MG63 (cell line): ENCODE data around the gene LTBP1. TPM values are rescaled to one million over a fixed set of nuclear protein-coding genes. Genes with fewer than 3 reads are reported as not detected.
"Not testable (repeated sequence)": the region's sequence is repeated elsewhere in the genome, so short reads cannot be mapped to it uniquely, and the experiment has no call there.

Experiments used
- DNase-seq: peaks from one replicate; pipeline ENCODE4 v3.0.0-alpha.2; 2020
- H3K27me3 ChIP-seq: fragments of 250-450 bp; sonication (Bioruptor Pico); 2 replicates; pipeline ENCODE4 v1.5.1; 2020; ENCODE audit warnings: mild to moderate bottlenecking, moderate library complexity
- H3K36me3 ChIP-seq: fragments of 250-450 bp; sonication (Bioruptor Pico); 2 replicates; pipeline ENCODE4 v1.5.1; 2020; ENCODE audit warnings: mild to moderate bottlenecking, moderate library complexity
- H3K4me3 ChIP-seq: fragments of 250-450 bp; sonication (Bioruptor Pico); 2 replicates; pipeline ENCODE4 v1.5.1; 2020; ENCODE audit warnings: mild to moderate bottlenecking, moderate library complexity
- H3K9me3 ChIP-seq: fragments of 250-450 bp; sonication (Bioruptor Pico); 2 replicates; pipeline ENCODE4 v1.5.1; 2020; ENCODE audit warnings: mild to moderate bottlenecking, moderate library complexity
- total RNA-seq: library from RNA; depleted of rRNA; stranded (reverse); fragments of >200 nt; shearing (Covaris generic); gene quantifications from 2 replicates; pipeline ENCODE4 v1.2.3, GENCODE V29; 2014; ENCODE audit warnings: low replicate concordance

LTBP1 gene
- total RNA-seq, 1 experiment from 2014 or later = 95.7 TPM

DNA sequence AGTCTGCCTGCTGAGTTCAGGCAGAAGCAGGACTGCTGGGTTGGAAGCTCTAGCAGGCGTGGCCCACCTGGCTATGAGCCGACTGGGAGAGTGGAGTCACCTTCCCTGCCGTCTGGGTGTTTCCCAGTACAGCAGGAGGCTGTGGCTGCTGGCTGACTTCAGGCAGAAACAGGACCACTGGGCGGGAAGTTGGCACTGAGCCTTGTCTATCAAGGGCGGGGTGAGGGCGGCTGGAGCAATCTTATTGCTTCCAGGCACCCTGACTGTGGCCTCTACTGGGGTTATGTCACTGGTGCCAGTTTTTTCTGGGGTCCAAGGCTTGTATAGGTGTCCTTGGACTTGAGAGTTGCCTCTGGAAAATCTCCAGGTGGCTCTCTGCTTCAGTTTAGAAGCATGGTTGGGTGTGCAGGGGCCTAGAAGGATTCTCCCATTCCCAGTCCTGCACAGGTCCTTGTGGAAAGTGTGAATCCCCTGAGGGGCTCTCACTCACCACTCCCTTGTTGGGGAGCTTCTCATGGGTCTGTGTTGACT is 30.5 kb downstream of the LTBP1 start:
- Histone ChIP-seq H3K27me3 (no peaks in the 10 kb centered on the region), H3K9me3 (peaks cover 8% of the 10 kb centered on the region; the same call in 1 of the 2 replicates), H3K36me3 (no peaks in the 10 kb centered on the region), H3K4me3 (no peak overlapping the region)
- peak; percentile 65 for DNase-seq

DNA sequence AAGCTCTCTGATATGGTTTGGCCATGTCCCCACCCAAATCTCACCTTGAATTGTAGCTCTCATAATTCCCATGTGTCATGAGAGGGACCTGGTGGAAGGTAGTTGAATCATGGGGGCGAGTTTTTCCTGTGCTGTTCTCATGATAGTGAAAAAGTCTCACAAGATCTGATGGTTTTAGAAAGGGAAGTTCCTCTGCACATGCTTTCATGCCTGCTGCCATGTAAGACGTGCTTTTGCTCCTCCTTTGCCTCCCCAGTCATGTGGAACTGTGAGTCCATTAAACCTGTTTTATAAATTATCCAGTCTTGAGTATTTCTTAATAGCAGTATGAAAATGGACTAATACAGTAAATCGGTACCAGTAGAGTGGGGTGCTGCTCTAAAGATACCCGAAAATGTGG is 34.9 kb downstream of the LTBP1 start:
- H3K27me3 ChIP-seq = no peaks in the 10 kb centered on the region
- H3K4me3 ChIP-seq = no peak overlapping the region
- no peak for DNase-seq
- H3K36me3 ChIP-seq = no peaks in the 10 kb centered on the region
- no peaks in the 10 kb centered on the region for H3K9me3 ChIP-seq

DNA sequence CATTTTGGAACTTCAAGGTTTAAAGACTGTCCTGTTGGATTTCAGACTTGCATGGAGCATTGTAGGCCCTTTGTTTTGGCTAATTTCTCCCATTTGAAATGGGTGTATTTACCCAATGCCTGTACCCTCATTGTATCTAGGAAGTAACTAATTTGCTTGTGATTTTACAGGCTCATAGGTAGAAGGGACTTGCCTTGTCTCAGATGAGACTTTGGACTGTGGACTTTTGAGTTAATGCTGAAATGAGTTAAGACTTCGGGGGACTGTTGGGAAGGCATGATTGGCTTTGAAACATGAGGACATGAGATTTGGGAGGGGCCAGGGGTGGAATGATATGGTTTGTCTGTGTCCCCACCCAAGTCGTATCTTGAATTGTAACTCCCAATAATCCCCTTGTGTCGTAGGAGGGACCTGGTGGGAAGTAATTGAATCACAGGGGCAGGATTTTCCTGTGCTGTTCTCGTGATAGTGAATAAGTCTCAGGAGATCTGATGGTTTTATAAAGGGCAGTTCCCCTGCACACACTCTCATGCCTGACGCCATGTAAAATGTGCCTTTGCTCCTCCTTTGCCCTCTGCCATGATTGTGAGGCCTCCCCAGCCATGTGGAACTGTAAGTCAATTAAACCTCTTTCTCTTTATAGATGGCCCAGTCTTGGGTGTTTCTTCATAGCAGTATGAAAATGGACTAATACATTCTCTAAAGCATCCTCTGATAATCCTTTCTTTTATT is 36.6 kb downstream of the LTBP1 start:
- not testable (repeated sequence) for H3K9me3 ChIP-seq, DNase-seq, H3K4me3 ChIP-seq, H3K36me3 ChIP-seq, H3K27me3 ChIP-seq

DNA sequence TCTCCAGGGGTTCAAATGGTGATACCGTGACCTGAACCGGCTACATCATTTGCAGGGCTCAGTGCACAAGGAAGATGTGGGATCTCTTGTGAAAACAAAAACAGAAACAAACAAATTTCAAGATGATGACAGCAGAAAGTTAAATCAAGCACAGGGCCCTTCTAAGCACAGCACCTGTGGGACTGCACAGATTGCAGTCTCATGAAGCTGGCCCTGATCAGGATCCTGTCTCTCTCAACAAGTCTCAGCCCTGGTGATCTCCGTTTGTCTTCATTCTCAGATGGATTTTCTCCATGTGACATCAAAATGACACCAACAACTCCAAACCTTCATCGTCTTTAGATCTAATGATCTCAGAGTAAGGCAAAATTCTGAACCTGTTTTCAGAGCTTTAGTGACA is 39.7 kb downstream of the LTBP1 start:
- Histone ChIP-seq H3K4me3 (no peak overlapping the region), H3K9me3 (no peaks in the 10 kb centered on the region), H3K36me3 (no peaks in the 10 kb centered on the region; the same call in 1 of the 2 replicates), H3K27me3 (no peaks in the 10 kb centered on the region)
- no peak for DNase-seq

DNA sequence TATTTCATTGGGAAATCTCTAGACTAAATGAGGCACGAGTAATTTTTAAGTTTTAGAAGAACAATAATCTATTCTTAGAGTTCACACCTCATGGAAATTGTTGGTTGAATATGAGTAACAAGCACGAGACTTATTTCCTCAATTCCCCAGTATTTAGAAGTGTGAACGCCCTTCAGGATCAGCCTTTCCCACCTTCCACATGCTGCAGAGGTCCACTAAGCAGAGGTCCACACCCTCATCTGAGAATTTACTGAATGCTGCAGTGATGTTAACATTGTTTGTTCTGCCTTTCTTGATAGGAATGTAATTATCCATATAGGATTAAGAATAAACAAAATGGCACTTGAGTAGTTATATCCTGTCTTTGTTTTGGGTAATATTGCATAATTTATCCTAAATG is 41.8 kb downstream of the LTBP1 start:
- no peak overlapping the region for H3K4me3 ChIP-seq
- H3K27me3 ChIP-seq = no peaks in the 10 kb centered on the region
- DNase-seq = no peak
- H3K9me3 ChIP-seq = no peaks in the 10 kb centered on the region
- no peaks in the 10 kb centered on the region; the same call in 1 of the 2 replicates for H3K36me3 ChIP-seq

DNA sequence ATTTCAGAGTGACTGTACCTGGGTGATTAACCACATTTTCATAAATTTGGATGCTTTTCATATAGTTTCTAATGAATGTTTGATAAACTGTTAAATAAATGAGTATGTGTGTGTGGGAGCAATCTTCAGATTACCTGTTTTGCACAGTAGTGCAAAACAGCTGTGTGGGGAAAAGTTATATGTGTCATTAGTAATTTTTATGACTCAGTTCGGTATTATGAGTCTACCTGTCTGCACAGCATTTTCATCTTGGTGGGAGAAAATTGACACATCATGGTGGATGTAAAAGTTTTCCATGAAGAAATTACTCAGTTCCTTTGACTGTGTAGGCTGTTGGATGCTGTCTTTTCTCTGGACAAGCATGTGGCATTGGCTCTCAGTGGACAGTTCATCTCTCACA is 43.8 kb downstream of the LTBP1 start:
- no peaks in the 10 kb centered on the region for H3K9me3 ChIP-seq
- H3K36me3 ChIP-seq = no peaks in the 10 kb centered on the region; the same call in 1 of the 2 replicates
- DNase-seq = no peak

DNA sequence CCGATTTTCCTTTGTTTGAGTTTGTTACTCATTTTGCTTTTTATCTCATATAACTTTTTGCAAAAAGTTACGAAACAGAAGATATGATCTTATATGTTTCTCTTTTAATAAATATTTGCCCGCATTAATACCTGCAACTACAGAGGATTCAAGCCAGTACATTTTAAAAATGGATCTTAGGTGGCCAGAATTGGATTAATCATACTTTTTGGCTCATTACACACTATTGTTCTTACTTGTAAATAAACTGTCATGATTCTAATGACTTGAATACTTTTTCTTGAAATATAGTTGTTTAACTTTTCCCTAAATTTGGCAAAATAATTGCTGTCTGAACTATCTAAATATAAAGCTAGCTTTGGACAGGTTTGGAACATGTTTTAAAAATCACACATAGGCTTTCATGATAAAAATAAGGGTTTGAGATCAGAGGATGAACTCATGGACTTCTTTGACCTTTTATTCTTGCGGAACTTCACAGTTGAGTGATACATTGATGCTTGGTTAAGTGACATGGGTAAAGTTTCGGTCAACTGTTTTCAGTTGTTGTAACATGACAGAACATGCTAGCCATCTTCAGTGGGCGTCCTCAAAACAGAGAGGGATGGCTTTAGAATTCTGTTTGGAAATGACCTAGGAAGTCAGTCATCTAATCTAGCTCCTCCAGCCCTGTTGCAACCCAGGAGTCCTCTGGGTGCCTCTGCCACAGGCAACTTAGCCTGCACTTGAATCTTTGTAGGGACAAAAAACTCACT is 44.5 kb downstream of the LTBP1 start:
- no peaks in the 10 kb centered on the region for H3K9me3 ChIP-seq
- no peaks in the 10 kb centered on the region for H3K27me3 ChIP-seq
- no peak overlapping the region for H3K4me3 ChIP-seq
- DNase-seq = no peak
- H3K36me3 ChIP-seq = no peaks in the 10 kb centered on the region; the same call in 1 of the 2 replicates

More for the DNA sequence above, 43.8 kb downstream of the LTBP1 start:
- no peaks in the 10 kb centered on the region for H3K27me3 ChIP-seq
- H3K4me3 ChIP-seq = no peak overlapping the region

DNA sequence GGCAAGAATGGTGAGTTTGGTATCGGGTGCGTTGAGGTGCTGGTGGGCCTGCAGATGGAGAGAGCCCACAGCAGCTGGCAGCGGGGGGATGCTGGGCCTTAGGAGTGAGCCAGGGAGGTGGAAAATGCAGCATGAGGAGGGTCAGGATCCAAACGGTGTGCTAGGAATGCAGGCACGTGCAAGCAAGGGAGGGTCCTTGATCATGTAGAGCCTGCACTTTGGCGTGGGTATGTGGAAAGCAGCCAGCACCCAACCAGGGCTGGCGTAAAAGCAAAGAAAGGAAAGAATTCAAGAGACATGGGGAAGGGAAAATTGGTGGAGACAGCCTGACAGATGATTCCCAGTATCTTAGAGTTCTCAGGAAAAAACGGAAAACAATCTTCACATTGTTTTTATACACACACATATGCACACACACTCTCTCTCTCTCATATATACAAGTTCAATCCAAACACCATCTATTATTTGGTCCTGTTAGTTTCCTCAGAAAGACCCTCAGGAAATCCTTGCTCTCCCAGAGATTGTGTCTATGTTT is 46.3 kb downstream of the LTBP1 start:
- Histone ChIP-seq H3K36me3 (no peaks in the 10 kb centered on the region; the same call in 1 of the 2 replicates), H3K9me3 (no peaks in the 10 kb centered on the region), H3K27me3 (no peaks in the 10 kb centered on the region), H3K4me3 (no peak overlapping the region)
- no peak for DNase-seq

DNA sequence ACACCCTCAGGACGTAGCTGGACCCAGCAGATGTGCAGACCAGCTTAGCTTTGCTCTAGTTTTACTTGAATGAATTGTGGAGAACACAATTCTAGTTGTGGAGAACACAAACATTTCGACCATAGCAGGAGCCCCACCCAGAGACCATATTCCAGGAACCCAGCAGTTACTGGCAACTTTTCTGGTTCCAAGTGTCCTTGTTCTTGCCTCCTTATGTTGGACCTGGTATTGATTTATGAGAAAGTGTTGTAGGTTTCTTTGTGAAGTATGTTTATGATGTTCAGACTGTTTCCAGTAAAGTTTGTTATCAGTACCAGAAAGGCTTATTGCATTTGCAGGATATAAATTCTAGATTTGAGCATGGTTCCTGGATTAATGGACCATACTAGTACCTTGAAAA is 51.0 kb downstream of the LTBP1 start:
- no peaks in the 10 kb centered on the region for H3K27me3 ChIP-seq

DNA sequence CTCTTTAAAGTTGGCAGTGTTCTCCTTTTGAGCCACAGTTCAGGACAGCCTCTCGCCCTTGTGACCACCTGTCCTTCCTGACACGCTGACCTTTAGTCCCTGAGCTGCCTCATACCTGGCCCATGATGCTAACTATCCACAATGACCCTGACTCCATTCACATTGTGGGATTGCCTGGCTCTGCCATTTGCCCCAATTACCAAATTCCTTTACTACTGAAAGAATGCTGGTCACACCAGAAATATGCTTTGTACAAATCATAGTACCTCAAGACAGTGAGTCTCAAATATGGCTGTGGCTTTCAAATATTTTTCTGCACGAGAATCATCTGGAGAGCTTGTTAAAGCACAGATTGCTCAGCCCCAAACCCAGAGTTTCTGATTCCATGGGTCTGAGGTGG is 54.2 kb downstream of the LTBP1 start:
- H3K4me3 ChIP-seq = no peak overlapping the region
- H3K9me3 ChIP-seq = no peaks in the 10 kb centered on the region
- H3K36me3 ChIP-seq = no peaks in the 10 kb centered on the region
- DNase-seq = no peak
- no peaks in the 10 kb centered on the region for H3K27me3 ChIP-seq

More for the DNA sequence above, 51.0 kb downstream of the LTBP1 start:
- Histone ChIP-seq H3K36me3 (no peaks in the 10 kb centered on the region), H3K4me3 (no peak overlapping the region), H3K9me3 (no peaks in the 10 kb centered on the region)
- no peak for DNase-seq

DNA sequence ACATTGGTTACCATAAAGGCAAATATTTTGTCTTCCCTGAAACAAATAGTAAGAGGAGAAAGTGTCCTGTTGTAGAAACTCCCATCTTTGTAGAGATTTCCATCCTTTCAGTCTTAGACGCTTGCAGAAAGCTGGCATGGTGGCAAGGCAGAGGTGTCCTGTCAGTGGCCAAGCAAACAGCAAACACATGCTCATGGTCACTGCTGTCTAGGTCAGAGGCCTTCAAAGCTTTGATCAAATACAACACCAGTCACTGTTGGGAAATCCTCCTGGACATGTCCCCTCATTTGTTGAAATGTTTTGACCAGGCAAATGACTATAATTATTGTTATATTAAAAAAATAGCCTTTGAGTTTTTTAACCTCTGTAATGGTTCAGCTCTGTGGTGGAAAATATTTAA is 55.1 kb downstream of the LTBP1 start:
- no peaks in the 10 kb centered on the region for H3K27me3 ChIP-seq
- H3K9me3 ChIP-seq = no peaks in the 10 kb centered on the region
- H3K36me3 ChIP-seq = no peaks in the 10 kb centered on the region
- H3K4me3 ChIP-seq = no peak overlapping the region
- no peak for DNase-seq

DNA sequence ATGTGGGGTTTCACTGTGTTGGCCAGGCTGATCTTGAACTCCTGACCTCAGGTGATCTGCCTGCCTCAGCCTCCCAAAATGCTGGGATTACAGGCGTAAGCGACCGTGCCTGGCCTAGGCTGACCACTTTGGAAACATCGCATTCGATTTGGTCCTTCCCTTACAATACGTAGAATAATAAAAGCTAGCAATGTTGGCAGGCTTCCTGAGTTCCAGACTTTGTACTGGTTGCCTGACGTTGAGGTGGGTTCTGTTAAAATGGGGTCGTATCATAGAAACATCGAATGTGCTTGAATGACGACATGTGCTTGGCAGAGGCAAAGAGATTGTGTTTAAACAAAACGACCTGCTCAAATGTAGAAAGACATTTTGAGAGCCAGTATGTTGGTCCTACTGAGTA is 56.1 kb downstream of the LTBP1 start:
- no peaks in the 10 kb centered on the region for H3K36me3 ChIP-seq
- DNase-seq = no peak
- H3K27me3 ChIP-seq = no peaks in the 10 kb centered on the region
- no peak overlapping the region for H3K4me3 ChIP-seq
- H3K9me3 ChIP-seq = no peaks in the 10 kb centered on the region

DNA sequence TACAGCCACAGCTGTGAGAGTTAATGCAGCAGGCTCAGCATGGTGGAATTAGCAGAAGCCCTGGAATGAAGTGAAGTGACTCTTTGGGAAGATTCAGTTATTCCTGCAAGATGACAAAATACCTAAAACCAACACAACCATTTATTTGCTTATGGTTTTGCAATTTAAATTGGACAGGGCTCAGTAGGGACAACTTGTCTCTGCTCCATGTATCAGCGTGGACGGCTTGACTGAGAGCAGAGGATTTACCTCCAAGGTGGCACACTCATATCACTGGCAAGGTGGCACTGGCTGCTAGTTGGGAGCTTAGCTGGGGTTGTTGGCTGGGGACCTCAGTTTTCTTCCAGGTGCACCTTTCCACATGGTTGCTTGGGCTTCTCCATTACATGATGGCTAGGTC is 58.3 kb downstream of the LTBP1 start:
- Histone ChIP-seq H3K9me3 (no peaks in the 10 kb centered on the region; the same call in 1 of the 2 replicates), H3K36me3 (no peaks in the 10 kb centered on the region), H3K27me3 (no peaks in the 10 kb centered on the region), H3K4me3 (no peak overlapping the region)
- no peak for DNase-seq

DNA sequence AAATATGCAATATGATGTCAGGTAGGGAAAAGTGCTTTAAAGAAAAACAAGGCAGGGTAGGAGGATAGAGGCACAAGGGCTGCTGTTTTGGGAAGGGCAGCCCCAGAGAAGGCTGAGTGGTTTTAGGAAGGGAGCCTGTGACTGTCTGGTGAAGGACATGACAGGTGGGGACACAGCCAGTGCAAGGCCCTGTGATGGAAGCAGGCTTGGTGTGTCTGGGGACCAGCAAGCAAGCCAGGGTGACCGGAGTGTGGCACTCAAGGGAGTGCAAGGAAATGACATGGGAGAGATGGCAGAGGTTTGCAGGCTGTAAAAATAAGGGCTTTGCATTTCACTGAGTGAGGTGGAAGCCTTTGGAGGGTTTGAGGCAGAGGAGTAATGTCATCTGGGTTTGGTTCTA is 62.0 kb downstream of the LTBP1 start:
- Histone ChIP-seq H3K9me3 (no peaks in the 10 kb centered on the region; the same call in 1 of the 2 replicates), H3K27me3 (no peaks in the 10 kb centered on the region), H3K36me3 (no peaks in the 10 kb centered on the region), H3K4me3 (no peak overlapping the region)
- no peak for DNase-seq

DNA sequence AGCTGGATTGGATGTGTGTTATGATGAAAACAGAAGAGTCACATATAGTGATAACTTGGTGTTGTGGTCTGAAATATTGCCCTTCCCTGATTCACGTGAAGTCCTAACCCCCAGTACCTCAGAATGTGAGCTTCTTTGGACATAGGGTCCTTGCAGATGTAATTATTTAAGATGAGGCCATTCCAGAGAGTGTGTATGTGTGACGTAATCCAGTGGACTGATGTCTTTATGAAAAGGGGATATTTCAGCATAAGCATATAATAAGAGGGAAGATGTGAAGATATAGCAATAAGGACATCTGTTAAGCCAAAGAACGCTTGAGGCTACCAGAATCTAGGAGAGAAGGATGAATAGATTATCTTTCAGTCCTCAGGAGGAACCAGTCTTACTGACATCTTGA is 62.5 kb downstream of the LTBP1 start:
- no peak overlapping the region for H3K4me3 ChIP-seq
- H3K36me3 ChIP-seq = no peaks in the 10 kb centered on the region
- no peak for DNase-seq
- no peaks in the 10 kb centered on the region for H3K27me3 ChIP-seq
- no peaks in the 10 kb centered on the region; the same call in 1 of the 2 replicates for H3K9me3 ChIP-seq

DNA sequence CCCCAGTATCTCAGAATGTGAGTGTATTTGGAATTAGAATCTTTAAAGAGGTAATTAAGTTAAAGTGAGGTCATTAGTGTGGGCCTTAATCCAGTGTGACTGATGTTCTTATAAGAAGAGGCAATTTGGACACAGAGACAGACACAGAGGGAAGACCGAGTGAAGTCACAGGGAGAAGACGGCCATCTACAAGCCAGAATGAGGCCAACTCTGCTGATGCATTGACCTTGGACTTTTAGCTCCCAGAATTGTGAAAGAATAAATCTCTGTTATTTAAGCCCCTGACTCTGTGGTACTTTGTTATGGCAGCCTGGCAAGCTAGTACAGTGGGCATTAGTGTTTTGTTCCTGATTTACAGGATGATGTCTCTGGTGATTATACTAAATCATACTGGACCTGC is 64.6 kb downstream of the LTBP1 start:
- no peaks in the 10 kb centered on the region for H3K27me3 ChIP-seq

DNA sequence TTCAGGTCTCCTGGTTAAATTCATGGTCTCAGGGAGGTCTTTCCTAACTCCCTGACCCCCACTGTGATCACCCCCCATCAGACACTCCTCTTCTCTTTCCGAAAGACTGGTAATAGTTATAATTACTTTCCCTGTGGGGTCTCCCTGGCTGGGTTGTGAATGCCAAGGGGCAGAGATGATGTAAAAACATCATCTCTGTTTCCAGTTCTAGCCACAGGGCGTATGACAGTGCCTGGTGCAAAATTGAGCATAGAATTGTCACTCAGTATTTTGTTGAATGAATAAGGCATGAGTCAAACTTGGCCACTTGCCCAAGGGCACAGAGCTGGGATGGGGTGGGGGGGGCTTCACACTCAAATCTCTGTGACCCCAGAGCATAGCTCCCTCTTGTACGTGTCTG is 65.2 kb downstream of the LTBP1 start:
- Histone ChIP-seq H3K9me3 (no peaks in the 10 kb centered on the region; the same call in 1 of the 2 replicates), H3K4me3 (no peak overlapping the region), H3K27me3 (no peaks in the 10 kb centered on the region), H3K36me3 (no peaks in the 10 kb centered on the region)
- no peak for DNase-seq

More for the DNA sequence above, 64.6 kb downstream of the LTBP1 start:
- H3K4me3 ChIP-seq = no peak overlapping the region
- no peak for DNase-seq
- H3K9me3 ChIP-seq = no peaks in the 10 kb centered on the region; the same call in 1 of the 2 replicates
- no peaks in the 10 kb centered on the region for H3K36me3 ChIP-seq
